GM19240 (cell line): ENCODE data around the gene COMMD1.
"Not testable (repeated sequence)": the region's sequence is repeated elsewhere in the genome, so short reads cannot be mapped to it uniquely, and the experiment has no call there.

Source experiments
- DNase-seq: peaks from one replicate; pipeline ENCODE4 v3.0.0; 2011; ENCODE audit warnings: low spot score; ENCODE audit not compliant: insufficient read length

The COMMD1 gene

DNA sequence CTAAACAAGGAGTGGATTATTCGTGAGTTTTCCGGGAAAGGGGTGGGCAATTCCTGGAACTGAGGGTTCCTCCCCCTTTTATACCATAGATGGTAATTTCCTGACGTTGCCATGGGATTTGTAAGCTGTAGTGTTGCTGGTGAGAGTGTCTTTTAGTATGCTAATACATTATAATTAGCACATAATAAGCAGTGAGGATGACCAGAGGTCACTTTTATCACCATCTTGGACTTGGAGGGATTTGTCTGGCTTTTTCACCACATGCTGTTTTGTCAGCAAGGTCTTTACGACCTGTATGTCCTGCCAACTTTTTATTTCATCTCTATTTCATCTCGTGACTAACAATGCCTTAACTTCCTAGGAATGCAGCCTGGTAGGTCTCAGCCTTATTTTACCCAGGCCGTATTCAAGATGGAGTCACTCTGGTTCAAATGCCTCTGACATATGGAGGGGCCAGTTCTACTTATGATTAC, 165.7 kb downstream of the COMMD1 start:
- no peak for DNase-seq

DNA sequence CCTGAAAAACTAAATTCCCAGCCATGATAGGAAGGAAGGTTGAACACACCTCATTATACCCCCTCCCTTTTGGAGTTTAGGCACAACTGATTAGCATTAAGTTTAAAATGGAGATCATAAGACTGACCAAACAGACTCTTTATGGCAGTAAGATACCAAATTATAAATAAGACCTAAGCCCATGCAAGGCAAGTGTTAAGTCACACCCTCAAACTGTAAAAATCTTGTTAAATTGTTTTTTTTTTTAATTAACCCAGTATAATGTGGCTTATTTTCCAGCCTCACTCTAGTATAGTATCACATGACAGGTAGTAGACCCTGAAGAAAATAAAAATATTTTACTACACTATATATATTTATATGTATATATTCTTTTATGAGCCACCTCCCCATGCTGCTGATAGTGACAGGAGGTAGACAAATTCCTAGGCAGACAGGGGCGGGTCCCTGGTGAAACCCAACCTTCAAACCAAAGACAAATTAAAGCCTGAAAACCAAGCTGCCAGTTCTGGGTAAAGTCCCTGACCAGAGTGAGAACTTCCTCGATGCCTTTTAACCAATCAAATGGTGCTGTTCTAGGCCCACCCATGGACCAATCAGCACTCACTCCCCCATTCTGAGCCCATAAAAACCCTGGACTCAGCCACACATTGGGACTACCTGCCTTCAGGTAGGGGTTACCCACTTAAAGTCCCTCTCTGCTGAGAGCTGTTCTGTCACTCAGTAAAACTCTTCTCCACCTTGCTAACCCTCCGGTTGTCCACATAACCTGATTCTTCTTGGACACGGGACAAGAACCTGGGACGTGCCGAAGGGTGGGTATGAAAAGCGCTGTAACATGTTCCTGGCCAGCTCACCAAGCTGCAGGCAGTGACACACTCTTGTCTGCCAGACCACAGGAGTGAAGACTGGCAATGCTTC, 166.5 kb downstream of the COMMD1 start:
- DNase-seq, result no peak

DNA sequence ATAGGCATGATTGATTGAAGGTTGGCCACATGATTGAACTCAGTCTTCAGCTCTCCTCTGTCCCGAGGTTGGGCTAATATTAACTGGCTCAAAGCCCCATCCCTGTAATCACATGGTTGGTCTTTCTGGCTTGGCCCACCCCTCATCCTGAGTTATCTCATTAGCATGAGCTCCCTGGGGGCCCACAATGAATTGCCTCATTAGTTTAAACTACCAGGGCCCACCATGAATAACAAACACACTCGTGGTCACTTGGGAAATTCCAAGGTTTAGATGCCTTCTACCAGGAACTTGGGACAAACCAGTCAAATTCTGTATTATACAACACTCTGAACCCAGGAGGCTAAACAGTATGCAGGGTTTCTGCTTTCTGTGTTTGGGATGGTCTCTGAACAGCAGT, 168.8 kb downstream of the COMMD1 start:
- DNase-seq, result no peak

DNA sequence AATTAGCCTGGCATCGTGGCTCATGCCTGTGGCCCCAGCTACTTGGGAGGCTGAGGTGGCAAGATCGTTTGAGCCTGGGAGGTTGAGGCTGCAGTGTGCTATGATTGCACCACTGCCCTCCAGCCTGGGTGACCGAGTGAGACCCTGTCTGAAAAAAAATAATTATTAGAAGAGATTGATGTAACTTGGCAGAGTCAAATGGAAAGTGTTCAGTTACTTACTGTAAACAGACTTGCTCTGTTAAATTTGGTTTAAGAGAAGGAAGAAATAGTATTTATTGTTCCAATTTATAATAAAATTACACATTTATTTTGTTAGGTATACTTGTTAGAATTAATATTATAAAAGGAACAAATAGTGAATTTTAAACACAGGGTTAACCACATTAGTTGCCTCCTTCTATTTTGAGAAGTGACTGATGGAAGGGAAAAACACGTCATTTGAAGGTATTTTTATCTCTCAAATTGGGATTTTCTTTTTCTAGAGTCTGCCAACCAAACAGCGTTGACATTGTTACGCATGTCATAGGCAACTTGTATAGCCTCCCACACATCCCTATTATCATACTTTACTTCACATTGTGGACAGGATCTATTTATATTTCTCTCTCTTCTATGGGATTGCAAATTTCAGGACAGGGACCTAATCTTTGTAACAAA, 171.6 kb downstream of the COMMD1 start:
- DNase-seq, result no peak

DNA sequence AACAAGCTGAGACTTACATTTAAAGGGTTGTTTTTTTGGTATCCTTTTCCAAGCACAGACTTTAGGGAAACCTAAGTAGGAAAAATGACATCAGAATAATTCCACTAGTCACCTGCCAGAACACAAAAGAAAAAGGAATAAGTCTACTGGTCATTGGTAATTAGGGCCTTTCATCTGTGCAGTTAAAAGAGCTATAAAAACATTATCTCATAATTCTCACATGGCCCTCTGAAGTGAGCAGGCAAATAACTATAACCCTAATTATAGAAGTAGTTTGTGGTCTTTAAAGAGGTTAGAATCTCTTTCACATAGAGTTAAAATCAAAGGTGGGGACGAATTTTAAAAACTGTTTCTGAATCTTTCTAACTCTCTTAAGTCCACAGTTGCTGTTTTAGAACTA, 179.3 kb downstream of the COMMD1 start:
- no peak for DNase-seq

DNA sequence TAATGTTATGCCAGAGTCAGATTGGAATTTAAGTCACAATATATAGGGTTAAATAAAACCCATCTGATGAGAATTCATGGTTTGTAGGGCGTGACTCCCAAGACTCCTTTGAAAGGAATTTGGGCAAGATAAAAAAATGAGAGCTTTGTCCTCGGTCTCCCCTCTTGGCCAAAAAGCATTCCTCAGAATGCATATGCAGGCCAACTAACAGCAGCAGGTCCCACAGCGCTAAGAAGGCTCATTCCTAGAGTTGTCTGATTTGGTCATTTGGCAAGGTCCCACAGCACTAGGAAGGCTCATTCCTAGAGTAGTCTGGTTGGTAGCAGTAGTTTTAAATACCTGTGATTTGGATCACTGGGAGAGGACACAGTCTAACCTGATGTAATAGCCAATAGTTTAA, 184.2 kb downstream of the COMMD1 start:
- no peak for DNase-seq

DNA sequence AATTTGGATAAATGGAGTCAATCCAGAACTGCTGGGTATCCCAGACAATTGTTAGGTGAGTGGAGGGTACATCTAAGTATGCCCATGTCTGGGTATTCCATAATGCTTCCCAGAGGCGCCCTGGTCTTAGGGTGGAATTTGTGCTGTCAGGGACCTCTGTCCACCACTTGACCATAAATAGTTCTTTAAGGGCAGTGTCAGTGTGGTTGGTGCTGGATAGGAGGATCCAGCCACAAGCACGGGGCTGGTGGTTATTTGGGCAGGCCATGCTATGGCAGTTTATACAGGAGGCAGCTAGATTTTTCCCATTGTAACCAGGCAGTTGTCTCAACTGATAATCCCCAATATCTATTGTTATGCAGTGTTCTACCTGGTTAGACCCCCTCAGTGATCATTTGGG, 186.0 kb downstream of the COMMD1 start:
- DNase-seq, result no peak

DNA sequence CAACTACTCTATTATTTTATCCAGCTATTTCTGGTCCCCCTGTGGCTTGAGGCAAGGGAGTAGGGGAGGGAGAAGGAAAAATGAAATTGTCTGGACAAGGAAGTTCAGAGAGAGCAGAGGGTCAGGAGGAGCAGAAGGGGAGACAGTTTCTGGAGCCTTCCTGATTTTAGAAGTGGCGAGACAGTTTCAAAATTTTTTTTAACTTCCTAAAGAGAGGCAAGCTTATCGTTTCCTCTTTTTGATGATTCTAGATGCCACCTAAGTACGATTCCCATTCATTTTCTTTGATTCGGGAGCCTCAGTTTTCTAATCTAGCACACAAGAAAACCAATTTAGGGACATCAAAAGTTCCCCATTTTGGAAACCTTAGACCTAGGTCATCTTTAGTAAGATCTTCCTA, 193.6 kb downstream of the COMMD1 start:
- no peak for DNase-seq

DNA sequence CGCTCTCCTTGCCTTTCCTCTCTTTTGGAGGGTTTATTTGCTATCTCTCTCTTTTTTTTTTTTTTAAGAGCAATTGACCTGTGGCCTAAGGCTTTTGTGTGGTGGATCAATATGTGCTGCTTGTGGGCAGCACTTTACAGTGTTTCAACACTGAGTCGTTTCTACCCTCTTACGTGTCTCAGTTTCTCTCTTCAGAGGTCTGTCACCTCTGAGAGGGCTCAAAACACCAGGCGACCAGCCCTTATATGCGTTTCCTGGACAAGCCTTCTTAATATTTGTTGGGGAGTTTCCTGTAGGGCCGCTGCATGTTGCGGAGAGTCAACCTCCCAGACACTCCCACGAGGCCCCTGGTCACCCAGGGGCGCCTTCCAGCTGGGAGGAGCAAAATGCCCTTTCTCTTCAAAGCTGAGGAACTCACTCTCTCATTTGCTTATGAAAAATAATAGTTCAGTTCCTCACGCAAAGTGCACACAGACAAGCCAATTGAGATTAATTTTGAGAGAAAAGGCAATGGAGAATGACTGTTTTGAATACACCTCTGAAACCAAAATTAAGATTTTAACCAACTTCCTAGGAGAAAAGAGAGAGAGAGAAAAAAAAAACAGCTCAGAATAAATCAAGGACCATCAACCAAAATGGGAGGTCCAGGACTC, 194.2 kb downstream of the COMMD1 start:
- DNase-seq, result peak; percentile 15

DNA sequence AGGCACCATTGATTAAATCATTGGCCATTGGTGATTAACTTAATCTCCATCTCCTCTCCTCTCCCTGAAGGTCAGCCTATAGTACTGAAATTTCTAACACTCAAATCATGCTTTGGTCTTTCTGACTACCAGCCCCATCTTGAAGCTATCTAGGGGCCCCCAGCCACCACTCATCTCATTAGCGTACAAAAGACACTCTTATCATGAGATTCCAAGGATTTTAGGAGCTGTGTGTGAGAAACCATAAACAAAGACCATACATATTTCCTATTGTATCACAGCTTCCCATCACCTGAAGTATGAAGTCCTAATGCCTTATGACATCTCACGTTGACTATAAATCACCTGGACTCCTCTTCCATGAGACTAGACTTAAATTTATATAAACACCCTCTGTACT, 196.4 kb downstream of the COMMD1 start:
- no peak for DNase-seq

DNA sequence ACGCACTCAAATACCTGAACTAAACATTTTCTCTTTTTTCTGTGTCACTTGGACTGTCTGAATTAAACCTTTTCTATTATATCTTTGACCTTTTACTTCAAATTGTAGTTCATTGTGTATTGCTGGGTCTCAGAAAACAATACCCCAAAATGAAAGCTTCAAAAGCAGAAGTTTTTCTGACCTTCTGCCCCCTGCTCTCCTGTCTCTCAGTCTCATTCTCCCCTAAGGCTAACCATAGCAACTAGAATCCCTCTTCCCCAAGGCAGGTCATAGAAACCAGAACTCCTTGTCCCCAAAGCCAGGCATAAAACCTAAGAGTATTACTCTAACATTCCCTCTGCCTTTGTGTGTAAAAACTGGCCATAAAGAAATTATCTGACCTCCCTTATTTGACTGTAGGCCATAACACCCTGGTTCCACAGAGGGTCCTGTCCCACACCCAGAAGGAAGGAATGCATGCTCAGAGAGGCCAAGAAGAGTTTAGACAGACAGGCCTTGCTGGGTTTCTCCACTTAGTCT, 197.0 kb downstream of the COMMD1 start:
- no peak for DNase-seq

DNA sequence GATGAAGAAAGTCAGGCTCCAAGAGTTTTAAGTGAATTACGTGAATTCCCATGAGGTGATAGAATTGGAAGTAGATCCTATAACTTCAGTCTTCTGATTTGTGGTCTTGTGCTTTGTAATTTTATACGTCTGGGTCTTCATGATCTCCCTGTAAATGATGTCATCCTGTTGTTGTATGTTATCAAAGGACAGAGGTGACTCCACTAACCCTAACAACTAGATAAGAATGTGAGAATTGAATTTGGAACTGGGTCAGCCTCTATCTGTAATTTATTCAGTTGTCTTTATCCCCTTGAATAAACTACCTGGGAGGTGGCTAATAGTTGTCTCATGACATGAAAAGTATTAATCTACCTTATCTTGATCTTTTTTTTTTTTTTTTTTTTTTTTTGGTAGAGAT, 204.1 kb downstream of the COMMD1 start:
- no peak for DNase-seq

DNA sequence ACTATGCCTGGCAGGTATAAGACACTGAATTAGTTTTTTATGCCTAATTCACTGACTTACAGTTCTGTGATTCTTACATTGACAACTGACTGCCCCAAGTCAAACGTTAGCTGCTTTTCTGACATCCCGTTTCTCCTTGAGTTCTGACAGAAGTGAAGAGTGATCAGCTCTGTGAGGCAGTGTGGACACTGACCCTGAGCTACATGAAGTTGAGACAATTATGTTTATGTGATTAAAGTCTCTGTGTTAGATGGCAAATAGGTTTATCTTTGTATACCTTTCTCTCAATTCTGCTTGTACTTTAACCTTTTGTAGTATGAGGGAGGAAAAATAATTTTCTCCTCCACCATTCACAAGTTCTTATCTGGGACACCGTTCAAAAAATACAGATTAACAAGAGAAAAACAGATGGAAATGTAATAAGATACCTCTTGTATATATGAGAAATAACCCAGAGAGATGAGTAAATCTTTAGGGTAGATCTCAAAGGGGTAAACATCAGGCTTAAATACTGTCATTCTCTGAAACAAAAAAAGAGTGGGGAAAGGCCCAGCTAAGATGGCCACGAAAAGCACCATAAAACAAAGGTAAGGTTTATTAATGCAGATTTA, 205.0 kb downstream of the COMMD1 start:
- no peak for DNase-seq

DNA sequence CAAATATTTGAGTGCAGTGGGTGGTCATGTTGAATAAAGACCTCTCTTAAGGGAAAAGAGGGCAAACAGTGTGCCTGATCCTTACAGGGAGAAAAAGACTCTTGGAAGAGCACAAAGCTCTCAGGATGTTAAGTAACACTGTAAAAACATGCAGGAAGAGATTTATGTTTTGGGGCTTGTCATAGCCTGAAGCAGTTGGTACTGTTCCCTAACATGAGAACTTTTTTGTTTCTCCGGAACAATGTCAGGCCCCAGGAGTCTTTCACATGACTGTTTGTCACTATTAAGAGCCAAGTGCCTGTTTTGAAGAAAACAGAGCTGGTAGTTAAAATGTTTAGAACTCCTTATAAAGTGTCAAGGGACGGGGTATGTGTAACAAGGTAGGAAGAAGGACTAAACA, 206.7 kb downstream of the COMMD1 start:
- no peak for DNase-seq

DNA sequence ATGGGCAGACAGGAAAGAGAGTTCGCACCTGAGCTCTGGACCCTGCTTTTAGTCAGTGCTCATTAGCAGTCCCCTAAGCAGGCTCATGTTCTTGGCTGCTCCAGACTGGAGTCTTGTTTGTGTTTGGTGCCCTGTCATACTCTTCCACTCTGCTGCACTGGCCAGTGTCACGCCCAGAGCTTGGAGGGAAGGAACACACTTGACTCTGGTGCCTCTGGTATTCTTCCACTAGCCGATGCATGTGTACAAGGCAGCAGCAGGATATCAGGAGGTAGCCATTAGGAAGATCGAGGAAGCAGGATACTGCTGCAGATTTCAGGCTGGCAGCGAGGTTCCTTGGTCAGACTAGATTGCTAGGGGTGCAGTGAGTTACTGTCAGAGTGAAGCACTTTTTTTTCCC, 209.1 kb downstream of the COMMD1 start:
- no peak for DNase-seq

DNA sequence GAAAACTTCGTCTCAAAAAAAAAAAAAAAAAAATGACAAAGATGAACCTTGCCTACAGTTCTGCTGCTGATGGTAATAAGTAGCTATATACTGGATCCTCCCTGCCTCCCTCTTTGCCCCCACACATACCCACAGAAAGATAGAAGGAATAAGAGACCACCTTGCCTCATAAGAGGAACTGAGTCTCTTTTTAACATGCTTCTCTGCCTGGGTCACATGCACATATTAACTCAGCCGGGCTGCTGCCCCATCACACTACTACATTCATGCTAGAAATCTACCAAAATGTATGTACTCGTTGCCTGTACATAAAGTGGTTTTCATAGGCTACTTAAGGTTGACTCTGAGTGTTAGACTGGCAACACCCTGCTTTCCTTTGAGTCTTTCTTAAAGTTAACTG, 211.5 kb downstream of the COMMD1 start:
- no peak for DNase-seq

DNA sequence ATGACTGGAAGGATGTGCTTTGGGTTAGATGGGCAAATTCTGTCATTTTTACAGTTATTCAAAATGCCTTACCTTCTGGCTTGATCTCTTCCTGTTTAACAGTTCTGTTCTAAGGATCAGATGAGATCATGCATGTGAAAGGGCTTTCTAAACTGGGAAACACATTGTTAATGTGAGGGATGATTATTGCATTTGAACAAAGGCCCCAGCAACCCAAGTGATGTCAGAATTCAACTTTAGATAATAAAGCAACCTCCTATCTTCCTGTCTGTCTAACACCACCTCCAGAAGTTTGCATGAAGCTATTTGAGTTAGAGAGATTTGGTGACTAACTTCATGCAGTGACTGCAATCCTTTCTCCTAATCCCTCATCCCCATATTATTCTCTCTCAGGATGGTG, 212.7 kb downstream of the COMMD1 start:
- DNase-seq, result no peak

DNA sequence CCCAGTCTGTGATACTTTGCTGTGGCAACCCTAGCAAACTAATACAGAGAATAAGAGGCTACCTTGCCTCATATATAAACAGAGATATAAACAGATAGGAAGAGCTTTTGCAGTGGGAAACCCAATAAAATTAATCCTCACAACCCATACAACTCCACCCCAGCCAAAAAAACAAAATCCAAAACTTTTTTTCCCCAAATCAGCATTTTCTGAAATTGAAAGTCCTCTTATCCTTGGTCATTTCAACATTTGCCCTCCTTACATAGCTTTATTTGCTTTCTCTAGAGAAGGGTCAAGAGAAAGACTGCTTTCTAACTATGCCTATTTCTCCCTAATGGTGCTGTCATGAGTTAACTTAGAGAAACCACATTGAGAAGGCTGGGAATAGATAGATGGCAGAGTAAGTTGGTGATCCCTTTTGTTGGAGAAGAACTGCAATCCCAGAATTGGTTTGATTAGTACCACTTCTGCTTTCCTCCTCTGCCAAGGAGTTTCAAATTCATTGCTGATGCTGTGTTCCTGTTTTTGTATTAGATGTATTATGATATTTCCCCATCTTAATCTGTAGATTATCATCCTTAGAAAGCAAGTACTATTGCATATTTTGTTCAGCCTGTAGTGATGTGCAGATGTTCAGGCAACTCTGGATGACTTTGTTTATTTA, 214.0 kb downstream of the COMMD1 start:
- no peak for DNase-seq

DNA sequence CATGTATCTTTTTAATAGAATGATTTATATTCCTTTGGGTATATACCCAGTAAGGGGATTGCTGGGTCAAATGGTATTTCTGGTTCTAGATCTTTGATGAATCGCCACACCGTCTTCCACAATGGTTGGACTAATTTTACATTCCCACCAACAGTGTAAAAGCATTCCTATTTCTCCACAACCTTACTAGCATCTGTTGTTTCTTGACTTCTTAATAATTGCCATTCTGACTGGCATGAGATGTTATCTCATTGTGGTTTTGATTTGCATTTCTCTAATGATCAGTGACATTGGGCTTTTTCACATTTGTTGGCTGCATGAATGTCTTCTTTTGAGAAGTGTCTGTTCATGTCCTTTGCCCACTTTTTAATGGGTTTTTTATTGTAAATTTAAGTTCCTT, 220.8 kb downstream of the COMMD1 start:
- DNase-seq, result not testable (repeated sequence)

DNA sequence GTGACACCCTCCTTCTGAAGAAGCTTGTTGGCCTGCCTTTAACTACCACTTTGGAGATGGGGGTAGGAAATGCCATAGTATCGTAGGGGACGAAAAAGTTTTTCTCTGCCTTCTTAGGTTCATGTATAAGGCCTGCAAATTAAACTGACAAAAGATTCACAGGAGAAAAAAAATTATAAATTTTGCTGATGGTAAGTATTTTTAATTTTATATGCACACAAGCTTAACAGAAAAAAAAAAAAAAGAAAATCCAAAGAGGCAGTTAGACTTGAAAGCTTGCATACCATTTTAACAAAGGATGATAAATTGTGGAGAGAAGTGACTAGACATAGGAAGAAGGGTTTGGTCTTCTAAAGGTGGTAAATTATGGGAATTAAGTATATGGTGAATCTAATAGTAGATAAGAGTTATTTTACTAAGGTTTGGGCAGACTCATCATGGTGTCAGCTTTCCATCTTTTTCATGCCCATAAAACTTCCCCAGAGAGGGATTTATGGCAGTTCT, 227.9 kb downstream of the COMMD1 start:
- no peak for DNase-seq
